Measurements from ENCODE around the gene C3.
"Not testable (repeated sequence)": the region's sequence is repeated elsewhere in the genome, so short reads cannot be mapped to it uniquely, and the experiment has no call there.

Gene C3

DNA sequence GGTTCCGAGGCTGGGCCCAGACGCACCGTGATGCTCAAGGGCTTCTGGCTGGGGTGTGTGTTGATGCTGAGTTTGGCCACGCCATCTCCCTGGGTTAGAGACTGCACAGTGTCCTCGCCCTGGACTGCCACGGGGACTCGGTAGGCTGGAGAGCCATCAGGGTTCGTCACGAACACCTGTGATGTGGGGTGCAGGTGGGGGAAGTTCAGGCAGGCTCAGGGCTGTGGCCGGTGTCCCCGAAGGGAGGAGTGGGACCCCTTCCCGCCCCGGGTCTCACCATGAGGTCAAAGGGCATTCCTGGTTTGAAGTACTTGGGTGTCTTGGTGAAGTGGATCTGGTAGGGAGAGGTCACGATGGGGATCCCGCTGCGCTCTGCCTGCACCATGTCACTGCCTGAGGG lies 8.2 kb downstream of the C3 start:
- DNase-seq, result no peak

DNA sequence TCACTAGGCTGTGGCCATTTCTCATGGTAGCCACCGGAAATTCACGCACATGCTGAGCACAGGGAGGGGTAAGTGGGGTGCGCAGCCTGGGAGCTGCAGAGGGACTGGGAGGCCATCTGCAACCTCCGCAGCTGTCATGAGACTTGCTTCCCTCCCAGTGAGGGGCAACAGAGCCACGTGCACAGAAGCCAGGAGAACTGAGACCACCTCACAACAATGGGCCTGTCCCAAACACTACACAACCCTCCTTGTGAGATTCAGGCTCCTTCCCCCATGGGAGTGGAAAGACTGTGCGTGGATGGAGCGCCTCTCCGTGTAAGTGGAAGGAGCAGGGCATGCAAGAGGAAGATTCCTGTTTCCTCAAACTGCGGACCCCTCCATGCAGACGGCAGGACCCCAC lies 8.8 kb downstream of the C3 start:
- no peak for DNase-seq

DNA sequence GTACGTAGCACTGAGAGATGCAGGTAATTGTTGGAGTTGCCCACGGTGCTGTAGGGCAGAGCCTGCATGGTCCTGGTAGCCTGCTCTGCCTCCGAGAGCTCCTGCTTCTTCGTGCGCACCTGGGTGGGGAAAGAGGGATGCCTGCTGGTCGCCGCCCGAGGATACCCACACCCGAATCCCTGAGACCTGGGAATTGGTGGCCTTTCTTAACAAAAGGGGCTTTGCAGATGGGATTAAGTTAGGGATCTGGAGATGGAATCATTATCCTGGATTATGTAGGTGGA lies 9.4 kb downstream of the C3 start:
- DNase-seq, result no peak

DNA sequence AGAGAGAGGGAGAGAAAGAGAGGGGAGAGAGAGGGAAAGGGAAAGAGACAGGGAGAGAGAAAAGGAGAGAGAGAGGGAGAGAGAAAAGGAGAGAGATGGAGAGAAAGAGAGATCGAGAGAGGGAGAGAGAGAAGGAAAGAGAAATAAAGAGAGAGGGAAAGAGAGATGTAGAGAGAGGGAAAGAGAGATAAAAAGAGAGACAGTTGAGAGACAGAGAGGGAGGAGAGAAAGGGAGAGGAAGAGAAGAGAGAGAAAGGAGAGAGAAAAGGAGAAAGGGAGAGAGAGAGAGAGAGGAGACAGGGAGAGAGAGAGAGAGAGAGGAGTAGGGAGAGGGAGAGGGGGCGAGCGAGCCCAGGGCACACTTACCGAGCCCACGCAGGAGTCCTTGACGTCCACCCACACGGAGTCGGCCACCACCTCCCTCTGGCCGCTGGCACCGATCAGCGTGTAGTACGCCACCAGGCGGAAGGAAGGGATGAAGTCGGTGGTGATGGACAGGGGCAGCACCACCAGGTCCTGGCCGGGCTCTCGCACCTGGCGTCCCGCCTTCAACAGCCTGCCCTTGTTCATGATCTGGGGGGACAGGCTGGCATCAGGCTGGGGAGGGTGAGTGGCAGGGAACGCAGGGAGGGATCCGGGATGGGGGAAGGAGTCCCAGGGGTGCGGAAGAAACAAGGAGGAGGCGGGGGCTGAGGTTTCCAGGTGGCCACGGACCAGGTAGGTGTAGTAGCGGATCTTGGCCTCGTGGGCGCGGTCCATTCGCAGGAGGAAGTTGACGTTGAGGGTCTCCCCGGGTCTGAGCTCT lies 10.0 kb downstream of the C3 start:
- no peak for DNase-seq

DNA sequence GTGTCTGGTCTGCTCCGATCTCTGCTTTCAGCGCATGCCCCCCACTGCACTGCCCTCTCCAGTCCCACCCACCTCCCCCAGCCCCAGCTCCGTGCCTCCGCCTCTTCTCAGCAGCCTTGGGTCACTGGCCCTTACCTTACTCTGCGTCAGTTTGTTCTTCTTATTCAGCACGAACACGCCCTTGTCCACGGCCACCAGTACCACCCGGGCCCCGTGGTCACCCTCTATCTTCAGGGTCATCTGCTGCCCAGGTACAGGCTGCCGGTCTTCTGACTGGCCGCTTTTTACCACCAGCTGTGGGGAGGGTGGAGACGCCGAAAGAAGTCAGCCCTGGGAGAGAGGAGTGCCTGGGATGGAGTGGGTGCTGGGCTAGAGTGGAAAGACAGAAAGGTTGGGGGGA lies 10.9 kb downstream of the C3 start:
- no peak for DNase-seq

DNA sequence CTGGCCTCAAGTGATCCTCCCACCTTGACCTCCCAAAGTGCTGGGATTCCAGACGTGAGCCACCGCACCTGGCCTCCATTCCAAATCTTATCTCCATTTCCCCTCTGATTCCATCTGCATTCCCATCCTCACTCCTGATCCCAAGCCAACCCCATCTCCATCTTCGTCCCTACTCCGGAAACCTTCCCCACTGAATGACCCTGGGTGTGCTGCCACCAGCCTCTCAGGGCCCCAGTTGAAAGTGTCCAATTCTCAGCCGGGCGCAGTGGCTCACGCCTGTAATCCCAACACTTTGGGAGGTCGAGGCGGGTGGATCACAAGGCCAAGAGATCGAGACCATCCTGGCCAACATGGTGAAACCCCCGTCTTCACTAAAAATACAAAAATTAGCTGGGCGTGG lies 11.5 kb downstream of the C3 start:
- not testable (repeated sequence) for DNase-seq

DNA sequence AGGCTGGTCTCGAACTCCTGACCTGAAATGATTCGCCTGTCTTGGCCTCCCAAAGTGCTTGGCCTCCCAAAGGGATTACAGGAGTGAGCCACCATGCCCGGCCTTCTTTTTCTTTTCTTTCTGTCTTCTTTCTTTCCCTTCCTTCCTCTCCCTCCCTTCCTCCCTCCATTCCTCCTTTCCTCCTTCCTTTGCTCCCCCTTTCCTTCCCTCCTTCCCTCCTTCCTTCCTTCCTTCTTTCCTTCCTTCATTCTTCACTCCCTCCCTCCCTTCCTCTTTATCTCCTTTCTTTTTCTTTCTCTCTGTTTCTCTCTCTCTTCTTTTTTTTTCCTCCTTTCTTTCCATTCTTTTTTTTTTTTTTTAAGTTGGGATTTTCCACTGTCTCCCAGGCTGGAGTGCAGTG lies 12.1 kb downstream of the C3 start:
- no peak for DNase-seq

DNA sequence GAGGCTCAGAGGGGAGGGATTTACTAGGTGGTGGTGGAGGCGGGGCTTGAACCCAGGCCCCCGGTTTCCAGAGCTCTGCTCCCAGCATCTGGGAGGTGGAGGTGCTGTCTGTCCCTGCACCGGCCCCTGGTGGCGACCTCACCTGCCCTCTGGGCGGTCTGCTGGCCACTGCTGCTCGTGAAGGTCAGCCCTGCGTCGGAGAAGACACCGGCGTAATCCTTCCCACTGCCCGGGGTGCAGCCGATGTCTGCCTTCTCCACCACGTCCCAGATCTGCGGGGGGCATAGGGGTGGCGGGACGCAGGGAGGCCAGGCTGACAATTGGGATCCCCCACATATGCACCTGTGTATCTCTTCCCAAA lies 12.8 kb downstream of the C3 start:
- no peak for DNase-seq

DNA sequence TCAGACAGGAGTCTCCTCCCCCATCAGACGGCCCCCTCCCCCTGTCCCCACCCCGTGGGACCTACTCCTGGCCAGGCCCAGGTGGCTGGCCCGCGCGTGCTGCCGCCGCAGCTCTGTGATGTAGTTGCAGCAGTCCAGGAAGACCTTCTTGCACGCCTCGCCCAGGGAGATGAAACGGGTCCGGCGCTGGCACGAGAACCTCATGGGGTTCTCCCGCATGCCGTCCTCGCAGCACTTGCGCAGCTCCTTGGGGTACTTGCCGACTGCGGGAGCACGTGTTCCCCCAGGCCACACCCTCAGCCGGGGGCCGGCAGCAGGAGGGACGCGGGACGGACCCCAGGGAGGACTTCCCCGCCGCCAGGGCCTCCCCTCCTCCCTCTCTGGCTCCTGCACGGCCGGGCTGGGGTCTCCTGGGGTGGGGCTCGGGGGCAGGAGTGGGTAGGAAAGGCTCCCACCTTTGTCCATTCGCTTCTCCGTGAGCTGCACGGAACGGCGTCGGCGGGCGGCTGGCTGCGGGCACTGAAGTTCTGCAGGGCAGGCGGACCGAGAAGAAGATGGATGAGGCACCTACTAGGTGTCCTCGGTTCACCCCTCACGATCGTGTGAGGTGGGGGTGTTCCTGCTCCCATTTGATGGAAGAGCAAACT lies 13.3 kb downstream of the C3 start:
- DNase-seq, result no peak

DNA sequence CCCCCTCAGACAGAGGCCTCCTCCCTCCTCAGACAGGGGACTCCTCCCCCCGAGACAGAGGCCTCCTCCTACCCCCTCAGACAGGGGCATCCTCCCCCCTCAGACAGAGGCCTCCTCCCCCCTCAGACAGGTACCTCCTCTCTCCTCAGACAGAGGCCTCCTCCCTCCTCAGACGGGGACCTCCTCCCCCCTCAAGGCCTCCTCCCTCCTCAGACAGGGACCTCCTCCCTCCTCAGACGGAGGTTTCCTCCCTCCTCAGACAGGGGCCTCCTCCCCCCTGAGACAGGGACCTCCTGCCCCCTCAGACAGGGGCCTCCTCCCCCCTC lies 13.9 kb downstream of the C3 start:
- DNase-seq, result no peak

DNA sequence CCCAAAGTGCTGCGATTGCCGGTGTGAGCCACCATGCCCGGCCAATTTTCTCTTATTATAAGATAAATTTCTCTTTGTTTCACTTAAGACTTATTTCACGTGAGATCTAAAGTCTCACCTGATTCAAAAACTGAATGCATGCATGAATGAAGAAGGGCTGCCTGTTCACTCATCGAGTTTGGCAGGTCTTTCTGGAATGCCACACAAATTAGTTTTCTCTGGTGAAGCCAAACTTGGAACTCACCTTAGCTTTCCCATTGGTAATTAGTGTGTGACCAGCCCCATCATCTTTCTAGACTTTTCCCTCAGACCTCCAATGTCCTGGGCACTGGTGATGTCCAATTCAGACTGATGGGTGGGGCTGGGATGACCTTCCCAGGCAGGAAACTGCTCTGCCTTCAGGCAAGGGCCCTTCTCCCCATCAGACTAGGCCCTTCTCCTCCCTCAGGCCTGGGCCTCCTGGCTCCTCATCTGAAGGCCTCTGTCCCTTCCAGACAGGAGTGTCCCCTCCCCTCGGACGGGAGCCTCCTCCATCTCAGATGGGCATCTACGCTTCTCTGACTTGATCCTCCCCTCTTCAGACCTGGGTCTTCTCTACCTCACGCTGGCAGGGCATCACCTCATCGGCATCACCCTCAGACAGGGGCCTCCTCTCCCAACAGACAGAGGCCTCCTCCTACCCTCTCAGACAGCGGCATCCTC lies 14.4 kb downstream of the C3 start:
- no peak for DNase-seq

DNA sequence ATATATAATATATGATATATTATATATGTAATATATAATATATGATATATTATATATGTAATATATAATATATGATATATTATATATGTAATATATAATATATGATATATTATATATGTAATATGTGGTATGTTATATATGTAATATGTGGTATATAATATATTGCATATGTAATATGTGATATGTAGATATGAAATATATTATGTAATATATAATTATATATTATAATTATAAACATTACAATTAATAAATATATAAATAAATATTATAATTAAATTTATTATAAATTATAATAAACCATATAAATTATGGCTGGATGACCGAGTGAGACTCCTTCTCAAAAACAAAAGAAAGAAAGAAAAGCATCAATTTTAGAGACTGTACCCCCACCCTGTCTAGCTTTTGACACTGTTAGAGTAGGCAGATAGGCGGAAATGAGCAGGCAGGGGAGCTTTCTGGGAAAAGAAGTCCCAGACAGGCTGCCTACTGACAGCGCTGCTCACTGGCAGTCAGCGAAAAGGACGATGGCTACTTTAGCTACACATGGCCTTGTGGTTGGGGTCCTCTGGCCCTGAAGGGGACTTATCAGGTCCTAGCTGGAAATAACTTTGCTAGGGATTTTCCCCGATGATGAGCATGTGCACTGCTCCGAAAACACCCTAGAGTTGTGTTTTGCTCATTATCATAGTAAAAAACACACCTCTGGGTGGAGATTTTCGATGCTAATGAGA lies 19.7 kb downstream of the C3 start:
- no peak for DNase-seq

DNA sequence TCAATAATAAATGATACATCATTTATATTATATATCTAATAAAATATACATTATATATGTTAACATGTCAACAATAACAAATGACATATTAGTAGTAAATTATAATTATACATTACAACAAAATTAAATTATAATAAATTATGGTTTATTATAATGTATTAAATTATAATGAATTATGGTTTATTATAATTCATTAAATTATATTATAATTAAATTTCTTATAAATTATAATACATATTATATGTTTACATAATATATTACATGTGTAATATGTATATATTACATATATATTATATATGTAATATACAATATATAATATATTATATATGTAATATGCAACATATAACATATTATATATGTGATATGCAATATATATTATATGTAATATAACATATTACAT lies 20.5 kb downstream of the C3 start:
- DNase-seq, result no peak

DNA sequence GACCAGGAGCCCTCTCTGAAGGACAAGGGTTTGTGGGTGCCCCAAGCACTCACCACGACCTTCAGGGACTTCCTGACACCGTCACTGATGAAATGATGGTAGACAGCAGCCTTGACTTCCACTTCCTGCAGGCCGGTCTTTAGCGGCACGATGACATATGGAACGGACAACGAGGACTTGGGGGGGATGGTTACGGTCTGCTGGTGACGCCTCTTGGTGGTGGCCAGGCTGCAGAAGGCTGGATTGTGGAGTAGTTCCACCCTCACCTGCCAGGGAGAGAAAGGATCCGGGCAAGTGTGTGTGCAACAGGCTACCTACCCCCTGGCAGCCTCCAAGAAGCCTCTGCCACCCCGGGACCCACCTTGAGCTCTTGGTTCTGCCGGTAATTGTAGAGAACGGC lies 23.2 kb downstream of the C3 start:
- DNase-seq, result no peak

DNA sequence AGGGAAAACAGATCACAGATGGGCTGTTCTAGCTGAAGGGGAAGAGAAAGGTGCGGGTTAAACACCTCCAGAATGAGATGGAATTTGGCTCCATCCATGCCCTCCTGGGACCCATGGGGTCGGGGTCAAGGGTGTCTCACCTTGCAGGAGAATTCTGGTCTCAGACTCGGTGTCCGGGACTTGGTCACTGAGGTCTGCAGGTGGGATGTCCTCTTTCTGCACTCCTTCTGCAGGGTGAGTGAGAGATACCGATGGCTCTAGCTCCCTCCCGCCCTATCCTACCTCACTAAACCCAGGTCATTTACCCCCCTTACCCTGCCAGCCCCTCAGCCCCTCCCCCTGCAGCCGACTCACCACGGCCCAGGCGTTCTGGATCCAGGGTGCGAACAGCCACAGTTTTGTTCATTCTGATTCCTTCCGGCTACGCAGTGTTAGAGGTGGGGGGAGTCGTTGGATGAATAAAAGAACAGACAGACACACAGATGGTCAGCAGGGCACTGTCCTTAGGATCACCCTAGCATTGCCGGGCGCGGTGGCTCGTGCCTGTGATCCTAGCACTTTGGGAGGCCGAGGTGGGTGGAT lies 24.1 kb downstream of the C3 start:
- DNase-seq, result no peak

DNA sequence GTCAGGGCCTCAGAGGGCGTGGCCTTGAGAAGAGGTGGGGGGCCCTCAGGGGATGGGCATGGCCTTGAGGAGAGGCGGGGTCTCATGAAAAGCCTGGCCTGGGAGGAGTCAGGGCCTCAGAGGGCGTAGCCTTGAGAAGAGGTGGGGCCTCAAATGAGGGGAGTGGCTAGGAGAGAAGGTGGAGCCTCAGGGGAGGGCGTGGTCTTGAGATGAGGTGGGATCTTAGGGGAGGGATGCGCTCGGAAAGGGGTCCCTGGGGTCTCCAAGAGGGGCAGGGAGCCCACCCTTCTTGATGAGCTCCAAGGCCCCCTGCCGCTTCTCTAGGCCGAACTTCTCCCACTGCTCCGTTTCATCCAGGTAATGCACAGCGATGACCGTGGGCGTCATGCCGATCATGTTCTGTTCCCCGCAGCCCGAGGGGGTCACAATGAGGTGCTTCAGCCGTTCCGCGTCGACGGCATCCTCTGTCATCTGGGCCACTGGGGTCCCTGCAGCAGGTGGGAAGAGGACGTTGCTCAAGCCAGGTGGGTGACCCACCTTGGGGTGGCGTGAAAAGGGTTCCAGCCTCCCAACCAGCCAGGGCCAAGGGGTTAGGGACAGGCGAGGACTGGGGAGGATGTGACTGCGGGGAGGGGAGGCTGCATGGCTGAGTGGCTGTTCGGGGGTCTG lies 26.2 kb downstream of the C3 start:
- DNase-seq, result no peak

DNA sequence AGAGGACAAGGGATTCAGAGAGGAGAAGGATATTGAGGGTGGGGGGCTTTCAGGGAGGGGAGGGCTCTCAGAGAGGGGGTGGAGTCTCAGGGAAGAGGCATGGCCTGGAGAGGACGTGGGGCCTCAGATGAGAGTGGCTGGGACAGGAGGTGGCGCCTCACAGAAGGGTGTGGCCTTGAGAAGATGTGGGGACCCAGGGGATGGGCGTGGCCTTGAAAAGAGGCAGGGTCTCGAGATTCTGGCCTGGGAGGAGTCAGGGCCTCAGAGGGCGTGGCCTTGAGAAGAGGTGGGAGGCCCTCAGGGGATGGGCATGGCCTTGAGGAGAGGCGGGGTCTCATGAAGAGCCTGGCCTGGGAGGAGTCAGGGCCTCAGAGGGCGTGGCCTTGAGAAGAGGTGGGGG lies 26.8 kb downstream of the C3 start:
- DNase-seq, result no peak

DNA sequence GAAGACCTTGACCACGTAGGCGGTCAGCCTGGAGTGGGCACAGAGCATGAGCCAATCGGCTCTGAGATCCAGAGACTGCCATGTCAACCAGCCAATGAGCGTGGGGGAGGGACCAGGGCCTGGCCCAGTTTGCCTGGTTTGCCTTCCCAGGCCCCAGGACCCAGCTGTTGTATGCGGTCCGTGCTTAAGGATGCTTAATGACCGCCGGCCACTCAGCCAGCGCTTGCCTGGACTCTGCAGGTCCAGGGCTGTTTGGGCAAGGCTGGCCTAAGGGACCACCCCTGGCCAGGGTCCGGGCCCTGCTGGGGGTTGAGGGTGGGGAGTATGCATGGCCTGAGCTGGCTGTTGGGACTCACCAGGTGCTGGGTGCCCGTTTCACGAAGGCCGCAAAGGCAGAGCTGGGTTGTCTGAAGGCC lies 27.4 kb downstream of the C3 start:
- no peak for DNase-seq

DNA sequence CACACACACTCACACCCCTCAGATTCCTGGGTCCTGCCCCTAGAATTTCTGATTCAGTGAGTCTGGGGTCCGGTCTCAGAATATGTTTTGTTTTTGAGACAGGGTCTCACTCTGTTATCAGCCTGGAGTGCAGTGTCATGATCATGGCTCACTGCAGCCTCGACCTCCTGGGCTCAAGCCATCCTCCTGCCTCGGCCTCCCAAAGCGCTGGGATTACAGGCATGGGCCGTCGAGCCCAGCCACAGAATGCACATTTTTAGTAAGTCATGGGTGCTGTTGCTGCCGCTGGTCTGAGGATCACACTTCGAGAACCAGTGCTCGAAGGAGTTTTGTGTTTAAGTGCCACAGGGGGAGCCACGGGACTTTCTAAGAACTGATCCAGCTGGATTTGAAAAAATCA lies 28.4 kb downstream of the C3 start:
- DNase-seq, result no peak

DNA sequence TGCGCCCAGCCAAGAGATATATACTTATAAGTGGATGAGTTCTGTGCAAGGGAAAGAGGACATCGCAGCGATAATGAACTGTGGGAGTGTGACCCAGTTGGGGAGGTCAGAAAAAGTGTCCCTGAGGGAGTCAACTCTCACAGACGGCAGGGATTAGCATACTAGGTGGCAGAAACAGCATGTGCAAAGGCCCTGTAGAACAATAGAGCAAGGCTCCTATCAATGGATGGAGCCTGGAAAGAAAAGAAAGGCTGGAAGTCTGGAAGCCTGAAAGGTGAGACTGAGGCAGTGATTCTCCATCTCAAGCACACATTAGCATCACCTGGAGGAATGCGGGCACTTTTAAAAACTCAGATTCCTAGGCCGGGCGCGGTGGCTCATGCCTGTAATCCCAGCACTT lies 29.1 kb downstream of the C3 start:
- DNase-seq, result no peak

DNA sequence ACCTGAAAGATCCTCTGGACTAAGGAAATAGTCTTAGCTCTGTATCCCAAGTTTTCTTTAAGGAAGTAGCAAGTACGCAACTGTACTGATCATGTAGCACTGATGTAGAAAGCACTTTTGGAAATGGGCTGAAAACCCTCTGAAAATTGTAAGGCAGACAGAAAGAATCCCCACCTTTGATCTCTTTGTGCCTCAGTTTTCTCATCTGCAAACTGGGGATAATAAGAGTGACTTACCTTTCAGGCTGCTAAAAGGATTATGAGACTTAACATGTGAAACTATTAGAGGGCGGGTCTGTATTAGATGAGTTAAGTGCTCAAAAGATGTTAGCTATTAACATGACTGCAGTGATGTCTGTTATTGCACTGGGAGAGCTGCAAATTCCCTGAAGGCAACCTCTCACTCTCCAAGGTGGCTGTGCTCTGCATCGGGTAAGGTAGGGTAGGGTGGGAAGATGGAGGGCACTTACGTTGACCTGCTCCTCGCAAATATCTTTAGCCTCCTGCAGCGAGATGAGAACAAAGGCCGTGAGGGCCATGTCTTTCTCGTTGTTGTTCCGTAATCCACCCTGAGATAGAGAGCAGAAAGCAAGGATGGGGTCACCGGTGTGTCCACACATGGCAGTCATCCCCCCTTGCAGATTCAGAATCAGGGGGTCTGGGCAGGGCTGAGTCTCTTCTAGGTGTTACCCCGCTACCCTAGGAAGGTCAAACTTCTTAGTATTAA lies 30.1 kb downstream of the C3 start:
- no peak for DNase-seq

DNA sequence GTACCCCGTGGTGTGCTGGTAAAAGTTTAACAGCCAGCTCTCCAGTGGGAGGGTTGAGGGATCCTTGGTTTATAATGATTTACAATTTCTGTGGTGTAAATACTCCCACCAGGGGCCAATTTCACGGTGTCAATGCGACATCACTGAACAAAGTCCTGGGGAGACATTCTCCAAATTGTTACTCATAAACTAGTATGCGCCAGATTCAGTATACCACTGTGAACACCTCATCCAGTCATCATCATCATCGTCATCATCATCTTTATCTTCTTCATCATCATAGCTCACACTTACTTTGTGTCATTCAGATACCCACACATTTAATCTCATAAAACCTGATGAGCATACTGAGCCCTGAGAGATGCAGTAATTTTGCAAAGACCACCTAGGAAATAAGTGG lies 33.3 kb downstream of the C3 start:
- DNase-seq, result no peak

DNA sequence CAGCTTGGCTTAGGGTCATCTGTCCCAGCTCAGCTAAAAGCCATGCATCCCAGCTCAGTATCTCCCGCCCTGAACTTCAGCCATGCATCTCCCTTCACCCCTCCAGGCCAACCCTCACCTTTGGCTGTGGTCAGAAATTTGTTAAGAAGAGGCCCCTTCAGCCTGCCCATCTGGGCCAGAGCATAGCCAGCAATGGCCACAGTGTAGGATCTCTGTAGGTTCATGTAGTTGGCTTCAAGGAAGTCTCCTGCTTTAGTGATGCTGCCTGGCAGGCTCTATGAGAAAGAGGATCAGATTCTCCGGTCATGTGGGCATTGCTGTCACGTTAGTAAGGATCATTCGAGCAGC lies 33.8 kb downstream of the C3 start:
- no peak for DNase-seq
